HG03521 (cell line): Measurements from ENCODE around the gene LHX5.

ENCODE experiments used
- ATAC-seq: cut with Tn5 transposase; IDR thresholded peaks from one replicate; pipeline ENCODE4 v1.9.1; 2021; ENCODE audit warnings: mild to moderate bottlenecking, moderate library complexity; ENCODE audit not compliant: unreplicated experiment

The LHX5 gene

DNA sequence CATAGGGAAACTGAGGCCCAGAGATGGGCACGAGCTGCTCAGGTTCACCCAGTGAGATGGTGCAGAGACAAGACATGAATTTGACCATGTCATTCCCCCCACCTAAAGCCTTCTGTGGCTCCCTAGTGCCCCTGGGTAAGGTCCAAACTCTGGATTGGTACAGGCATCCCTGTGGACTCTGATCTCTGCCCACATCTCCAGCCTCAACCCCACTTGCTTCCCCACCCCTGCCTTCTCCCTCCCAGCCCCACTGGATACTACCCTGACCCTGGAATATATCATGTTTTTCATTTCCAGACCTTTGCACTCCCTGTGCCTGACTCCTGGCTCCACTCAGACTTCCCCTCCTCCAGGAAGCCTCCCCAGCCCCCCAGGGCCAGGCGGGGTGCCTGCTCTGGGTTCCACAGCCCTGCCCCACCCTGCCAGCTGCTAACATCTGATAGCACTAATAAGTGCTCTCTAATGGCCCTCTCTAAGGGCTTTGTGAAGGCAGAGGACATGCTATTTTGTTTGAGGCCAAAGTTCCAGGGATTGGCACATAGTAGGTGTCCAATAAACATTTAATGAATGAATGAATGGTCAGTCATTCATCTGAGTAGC lies 50.6 kb downstream of the LHX5 start:
- no peak for ATAC-seq

DNA sequence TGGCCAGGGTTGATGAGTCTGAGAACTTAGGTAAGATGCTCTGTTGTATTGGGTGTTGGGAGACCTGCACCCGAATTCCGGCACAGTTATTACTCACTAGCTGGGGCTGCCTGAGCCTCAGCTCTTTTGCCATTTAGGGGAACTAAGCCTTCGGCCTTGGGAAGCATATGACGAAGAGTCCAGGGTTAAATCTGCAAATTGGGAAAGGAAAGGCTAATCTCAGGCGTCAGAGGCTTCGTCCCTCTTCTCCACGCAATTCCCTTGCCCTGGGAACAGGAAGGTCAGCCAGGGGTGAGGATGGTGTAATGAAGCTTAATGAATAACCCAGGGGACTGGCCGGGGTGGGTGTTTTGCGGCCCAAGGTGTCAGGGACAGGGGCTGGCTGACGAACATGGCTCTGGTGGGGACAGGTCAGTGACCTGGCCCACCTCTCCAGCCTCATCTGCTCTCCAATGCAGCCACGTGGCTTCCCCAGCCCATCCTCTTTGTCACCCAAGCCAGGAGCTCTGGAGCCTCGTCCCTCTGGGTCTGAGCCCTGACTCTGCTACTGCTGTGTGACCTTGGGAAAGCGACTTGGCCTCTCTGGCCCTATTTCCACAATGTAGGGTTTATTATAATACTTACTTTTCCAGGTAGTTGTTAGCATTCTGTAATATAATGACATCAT lies 53.3 kb downstream of the LHX5 start:
- no peak for ATAC-seq

DNA sequence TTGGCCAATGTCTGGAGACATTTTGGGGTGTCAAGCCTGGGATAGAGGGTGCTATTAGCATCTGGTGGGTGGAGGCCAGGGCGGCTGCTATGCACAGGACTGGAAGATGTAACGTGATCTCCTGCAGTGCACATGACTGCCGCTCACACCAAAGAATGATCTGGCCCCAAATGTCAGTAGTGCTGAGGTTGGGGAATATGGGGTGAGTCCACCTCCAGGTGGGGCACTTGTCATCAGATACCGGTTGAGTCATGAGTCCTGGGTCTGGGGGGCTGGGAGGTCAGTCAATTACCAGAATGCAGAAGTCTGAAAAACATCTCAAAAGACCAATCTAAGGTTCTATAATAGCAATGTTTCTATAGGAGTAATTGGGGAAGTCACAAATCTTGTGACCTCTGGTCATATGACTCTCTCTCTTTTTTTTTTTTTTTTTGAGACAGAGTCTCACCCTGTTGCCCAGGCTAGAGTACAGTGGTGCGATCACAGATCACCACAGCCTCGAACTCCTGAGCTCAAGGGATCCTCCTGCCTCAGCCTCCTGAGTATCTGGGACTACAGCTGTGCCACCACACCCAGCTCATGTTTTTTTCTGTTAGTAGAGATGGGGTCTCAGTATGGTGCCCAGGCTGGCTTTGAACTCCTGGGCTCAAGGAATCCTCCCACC lies 55.4 kb downstream of the LHX5 start:
- no peak for ATAC-seq

DNA sequence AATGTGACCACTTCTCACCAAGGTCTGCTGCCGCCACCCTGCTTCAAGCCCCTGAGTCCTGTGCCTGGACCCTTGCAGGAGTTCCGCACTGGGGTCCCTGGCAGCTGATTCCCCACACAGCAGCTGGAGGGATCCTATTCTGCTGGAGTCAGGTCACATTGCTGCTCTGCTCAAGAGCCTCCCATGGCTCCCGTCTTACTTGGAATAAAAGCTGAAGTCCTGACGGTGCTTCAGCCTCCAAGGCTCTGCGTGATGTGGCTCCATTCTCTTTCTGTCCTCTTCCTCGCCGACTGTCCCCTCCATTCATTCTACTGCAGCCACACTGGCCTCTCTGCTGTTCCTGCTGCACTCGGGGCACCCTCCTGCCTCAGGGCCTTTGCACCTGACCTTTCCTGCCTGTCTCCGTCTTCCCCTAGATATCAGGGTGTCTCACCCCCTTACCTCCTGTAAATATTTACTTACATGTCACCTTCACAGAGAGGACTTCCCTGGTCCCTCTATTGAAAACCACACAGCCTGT lies 57.1 kb downstream of the LHX5 start:
- no peak for ATAC-seq

DNA sequence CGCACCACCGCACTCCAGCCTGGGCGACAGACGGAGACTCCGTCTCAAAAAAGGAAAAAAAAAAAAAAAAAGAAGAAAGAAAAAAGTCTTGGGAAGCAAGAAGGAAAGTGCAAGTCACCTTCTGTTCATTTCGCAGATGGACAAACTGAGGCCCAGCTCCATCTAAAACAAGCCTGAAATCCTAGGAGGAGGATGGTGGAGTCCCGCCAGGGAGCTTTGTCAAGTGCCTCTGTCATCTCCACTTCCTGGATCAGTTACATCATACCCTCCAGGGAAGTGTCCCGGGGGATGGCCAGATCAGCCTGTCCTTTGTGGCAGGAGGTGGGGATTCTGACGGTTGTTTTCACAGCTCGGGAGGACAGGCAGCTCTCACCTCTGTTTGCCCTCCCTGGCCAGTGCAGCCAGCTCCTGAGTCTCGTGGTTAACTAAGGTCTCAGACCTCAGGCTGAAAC lies 58.2 kb downstream of the LHX5 start:
- ATAC-seq, result no peak
